GM11168 (cell line): ENCODE results near the gene POLE2.
"Not testable (repeated sequence)": the region's sequence is repeated elsewhere in the genome, so short reads cannot be mapped to it uniquely, and the experiment has no call there.

Experiments
- in situ Hi-C: fragments of 300-500 bp; cut with MboI; formaldehyde crosslinking; loops from one replicate; pipeline ENCODE4 v1.12.0; 2022; ENCODE audit warnings: low sequenced_read_pairs; ENCODE audit not compliant: unreplicated experiment

The POLE2 gene, protein sequence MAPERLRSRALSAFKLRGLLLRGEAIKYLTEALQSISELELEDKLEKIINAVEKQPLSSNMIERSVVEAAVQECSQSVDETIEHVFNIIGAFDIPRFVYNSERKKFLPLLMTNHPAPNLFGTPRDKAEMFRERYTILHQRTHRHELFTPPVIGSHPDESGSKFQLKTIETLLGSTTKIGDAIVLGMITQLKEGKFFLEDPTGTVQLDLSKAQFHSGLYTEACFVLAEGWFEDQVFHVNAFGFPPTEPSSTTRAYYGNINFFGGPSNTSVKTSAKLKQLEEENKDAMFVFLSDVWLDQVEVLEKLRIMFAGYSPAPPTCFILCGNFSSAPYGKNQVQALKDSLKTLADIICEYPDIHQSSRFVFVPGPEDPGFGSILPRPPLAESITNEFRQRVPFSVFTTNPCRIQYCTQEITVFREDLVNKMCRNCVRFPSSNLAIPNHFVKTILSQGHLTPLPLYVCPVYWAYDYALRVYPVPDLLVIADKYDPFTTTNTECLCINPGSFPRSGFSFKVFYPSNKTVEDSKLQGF

DNA sequence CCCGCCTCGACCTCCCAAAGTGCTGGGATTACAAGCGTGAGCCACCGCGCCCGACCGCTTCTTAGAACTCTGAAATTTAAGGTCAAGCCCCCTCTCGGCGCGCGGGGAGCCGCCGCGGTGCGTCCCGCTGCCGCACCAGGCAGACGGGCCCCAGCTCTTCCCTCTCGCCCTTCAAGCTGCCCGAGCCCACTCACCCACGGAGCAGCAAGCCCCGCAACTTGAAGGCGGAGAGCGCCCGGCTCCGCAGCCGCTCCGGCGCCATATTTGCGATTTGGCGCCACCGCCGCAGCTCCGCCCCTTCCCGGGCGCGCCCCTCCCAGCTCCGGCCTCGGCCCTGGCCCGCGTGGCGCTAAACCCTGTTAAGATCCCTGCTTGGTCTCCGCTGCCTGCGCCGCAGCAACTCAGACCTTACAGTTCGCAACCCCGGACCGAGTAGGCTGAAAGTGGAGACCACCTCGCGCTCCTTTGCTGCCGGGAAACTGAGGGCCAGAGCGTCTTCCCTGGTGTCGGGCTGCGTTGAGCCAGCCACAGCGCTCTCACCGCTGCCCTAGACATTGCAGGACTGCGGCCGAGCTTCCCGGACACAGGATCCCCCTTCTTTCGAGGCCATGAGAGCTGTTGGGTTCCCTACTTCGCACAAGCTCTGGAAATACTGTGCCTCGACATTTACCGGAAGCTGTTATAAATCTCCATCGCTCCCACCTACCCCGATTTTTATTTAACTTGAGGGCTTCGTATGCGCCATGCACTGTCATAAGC lies at the start of gene POLE2:
POLE2 (minus strand) TSS at position 273 of the 759 bp plus-strand sequence; CDS start at position 262, 11 bp downstream.
- in situ Hi-C loops = no loop called here

DNA sequence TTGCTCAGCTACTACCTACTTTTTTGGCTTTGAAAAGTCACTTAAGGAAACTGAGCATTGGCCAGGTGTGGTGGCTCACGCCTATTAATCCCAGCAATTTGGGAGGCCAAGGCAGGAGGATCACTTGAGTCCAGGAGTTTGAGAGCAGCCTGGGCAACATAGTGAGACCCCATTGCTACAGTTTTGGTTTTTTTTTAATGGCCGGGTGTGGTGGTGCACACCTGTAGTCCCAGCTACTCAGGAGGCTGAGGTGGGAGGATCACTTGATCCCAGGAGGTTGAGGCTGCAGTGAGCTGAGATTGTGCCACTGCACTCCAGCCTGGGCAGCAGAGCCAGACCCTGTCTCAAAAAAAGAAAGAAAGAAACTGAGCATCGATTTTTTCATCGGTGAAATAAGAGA lies 47.7 kb upstream of the POLE2 start:
- in situ Hi-C loops = not testable (repeated sequence)

DNA sequence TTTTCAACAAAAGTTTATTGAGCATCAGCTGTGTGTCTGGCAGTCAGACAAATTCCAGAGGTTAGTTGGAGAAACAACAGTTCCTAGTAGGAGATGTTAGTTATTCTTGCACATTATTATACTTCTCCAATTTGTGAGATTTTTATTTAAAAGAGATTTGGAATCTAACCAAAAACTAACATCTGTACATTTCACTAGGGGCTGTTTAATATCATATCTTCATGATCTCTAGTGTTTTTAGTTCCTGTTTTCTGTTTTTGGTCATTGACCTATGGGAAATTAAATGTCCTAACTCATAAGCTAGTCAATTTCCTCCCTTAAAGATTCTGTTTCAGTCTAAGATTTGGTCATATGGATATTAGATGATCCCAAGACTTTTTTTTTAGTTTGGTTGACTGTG lies 45.8 kb upstream of the POLE2 start:
- in situ Hi-C loops = no loop called here

DNA sequence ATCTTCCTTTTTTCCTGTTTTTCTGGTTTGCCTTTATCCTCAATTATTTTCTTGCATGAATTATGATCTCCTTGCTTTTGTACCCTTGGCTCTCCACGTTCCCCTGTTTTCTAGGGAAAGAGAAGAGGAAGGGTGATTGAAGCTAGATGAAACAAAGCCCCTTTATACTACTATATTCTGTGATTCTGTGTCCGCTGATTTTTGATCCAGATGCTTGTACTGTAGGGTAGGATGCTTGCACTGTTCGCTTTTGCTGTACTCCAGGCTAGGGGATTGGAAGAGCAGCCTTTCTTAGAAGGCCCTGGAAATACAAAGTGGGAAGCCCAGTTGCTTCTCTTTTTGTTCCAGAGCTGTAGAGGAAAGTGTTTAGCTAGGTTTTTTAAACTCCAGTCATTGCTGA lies 44.9 kb upstream of the POLE2 start:
- in situ Hi-C loops = no loop called here

DNA sequence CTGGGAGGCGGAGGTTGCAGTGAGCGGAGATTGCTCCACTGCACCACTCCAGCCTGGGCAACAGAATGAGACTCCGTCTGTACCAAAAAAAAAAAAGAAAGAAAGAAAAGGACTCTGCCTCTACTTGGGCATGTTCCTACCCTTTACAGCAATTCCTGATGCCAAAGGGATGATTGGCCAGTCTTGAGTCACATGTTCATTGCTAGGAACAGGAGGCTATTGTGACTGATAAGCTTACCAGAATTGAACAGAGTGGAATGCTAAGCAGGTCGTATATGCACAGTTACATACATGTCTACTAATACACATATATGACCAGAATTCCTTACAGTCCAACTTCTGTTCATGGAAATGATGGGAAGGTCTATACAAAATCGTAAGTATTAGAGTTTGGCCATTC lies 39.2 kb upstream of the POLE2 start:
- in situ Hi-C loops = no loop called here

DNA sequence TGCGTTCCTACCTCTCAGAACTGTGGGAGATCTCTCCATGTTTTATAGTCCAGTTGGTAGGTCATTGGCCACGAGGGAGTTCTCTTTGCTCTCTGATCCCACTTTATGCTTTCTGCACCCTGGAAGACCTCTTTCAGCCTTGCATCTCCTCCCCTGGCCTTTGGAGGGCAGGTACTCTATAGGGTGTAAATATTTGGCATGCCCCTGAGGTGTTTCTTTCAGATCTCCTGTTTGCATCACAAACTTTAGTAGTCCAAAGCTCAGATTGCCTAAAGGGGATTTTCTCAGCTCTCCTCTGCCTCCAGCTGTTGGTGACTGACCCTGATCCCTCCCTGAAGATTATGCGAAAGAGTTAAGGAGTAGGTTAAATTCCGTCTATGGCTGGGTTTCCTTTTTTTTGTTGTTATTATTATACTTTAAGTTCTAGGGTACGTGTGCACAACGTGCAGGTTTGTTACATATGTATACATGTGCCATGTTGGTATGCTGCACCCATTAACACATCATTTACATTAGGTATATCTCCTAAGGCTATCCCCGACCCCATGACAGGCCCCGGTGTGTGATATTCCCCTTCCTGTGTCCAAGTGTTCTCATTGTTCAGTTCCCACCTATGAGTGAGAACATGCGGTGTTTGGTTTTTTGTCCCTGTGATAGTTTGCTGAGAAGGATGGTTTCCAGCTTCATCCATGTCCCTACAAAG lies 33.9 kb upstream of the POLE2 start:
- in situ Hi-C loops = not testable (repeated sequence)

DNA sequence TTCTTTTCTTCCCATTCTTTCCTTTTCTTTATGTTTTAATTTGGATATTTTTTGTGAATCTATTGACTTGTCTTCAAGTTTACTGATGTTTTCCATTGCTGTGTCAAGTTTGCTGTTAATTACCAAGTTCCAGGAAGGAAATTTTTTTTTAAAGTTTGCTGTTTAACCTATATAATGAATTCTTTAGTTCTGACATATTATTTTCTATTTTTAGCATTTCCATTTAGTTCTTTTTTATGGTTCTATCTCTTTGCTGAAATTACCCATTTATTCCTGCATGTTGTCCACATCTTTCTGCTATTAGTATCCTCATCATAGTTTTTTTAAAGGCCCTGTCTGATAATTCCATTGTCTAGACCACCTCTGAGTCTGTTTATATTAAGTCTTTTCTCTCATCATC lies 32.7 kb upstream of the POLE2 start:
- in situ Hi-C loops = no loop called here

DNA sequence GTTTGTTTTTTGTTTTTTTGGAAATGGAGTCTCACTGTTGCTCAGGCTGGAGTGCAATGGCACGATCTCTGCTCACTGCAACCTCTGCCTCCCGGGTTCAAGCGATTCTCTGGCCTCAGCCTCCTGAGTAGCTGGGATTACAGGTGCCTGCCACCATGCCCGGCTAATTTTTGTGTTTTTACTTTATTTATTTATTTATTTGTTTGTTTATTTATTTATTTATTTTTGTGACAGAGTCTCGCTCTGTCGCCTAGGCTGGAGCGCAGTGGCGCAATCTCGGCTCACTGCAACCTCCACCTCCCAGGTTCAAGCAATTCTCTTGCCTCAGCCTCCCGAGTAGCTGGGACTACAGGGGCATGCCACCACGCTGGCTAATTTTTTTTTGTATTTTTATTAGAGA lies 23.0 kb upstream of the POLE2 start:
- in situ Hi-C loops = not testable (repeated sequence)

DNA sequence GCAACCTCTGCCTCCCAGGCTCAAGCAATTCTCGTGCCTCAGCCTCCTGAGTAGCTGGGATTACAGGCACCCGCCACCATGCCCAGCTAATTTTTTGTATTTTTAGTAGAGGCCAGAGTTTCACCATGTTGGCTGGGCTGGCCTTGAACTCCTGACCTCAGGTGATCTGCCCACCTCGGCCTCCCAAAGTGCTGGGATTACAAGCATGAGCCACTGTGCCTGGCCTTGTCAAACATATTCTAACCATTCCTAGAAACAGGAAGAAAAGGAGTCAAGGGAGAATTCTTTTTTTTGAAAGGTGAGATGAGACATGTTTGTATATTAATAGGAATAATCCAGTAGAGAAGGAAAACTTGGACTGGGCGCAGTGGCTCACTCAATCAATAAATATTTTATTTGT lies 16.5 kb upstream of the POLE2 start:
- in situ Hi-C loops = not testable (repeated sequence)

DNA sequence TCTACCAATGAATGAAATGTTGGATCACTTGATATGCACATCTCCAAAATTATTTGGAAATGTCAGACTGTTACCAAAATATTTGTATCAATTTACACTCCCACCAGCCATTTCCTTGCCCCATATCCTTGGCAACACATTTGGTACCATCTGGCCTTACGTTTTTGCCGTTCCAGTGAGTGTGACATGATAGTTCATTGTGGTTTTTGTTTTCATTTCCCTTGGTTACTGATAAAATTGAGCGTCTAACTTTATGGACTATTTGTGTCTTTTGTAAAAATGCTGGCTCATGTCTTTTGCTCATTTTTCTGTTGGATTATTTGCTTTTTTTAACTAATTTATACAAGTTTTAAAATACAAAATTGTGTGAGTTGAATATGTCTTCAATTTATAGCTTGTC lies 16.0 kb upstream of the POLE2 start:
- in situ Hi-C loops = no loop called here

DNA sequence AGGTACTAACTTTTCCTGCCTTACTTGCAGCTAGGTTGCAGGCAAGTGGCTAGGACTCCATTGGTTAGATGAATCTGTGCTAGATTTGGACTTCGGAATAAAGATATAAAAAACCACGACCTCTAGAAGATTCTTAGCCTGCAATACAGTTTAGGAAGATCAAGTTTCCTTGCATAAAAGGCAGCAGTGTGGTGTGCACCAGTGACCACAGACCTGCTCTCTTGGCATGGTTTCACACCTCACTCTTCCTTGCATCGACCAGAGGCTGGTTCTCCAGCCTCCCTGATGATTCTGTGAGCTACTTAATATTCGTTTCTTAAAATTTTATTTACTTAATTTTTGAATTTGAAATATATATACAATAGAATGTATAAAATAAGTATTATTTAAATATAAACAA lies 14.7 kb upstream of the POLE2 start:
- in situ Hi-C loops = no loop called here

DNA sequence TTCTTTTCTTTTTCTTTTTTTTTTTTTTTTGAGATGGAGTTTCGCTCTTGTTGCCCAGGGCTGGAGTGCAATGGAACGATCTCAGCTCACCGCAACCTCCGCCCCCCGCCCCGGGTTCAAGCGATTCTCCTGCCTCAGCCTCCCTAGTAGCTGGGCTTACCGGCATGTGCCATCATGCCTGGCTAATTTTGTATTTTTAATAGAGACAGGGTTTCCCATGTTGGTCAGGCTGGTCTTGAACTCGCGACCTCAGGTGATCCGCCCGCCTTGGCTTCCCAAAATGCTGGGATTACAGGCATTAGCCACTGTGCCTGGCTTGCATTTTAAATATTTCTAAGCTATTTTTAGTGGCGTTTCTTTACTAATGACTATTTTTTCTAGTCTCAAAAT lies 5.7 kb upstream of the POLE2 start:
- in situ Hi-C loops = not testable (repeated sequence)

DNA sequence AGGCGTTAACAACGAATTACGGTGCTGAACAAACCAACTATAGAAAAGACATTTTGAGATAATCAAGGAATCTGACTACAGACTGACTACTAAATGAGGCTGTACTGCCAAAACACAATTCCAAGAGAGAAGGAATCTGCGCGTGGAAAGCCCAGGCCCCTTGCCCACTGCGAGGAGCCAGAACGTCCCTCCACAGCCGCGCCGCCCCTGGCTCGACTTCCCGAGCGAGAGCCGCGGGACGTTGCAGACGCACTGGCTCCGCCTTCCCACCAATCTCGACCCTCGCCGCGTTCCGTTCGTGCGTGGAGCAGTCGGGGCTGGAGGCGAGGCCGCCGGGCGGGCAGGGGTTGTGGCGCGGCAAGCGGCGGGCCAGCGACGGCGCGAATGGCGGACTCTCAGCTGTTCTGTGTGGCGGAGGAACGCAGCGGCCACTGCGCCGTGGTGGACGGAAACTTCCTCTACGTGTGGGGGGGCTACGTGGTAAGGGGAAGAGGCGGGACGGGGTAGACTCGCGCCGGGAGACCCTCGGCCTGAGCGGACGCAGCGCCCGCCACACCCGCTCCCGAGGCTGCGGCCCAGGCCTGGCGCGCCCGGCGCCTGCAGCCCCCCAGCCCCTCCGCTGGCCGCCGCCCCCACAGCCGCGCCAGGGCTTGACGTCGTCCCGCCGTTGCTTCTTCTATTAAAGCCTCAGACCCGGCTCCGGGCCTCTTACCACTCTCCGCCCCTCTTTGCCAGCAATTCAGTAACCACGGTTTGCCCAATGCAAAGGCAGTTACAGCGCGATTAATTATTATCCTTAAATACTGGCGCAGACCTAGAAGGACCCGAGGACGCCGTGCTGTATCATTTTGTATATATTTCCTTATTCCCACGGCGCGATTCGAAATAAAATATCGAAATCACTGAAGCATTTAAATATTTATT lies 5.1 kb upstream of the POLE2 start, which contains the start of gene KLHDC1:
KLHDC1 (plus strand) TSS at position 310 of the 924 bp plus-strand sequence; CDS start at position 385, 75 bp downstream.
- in situ Hi-C loops = no loop called here

DNA sequence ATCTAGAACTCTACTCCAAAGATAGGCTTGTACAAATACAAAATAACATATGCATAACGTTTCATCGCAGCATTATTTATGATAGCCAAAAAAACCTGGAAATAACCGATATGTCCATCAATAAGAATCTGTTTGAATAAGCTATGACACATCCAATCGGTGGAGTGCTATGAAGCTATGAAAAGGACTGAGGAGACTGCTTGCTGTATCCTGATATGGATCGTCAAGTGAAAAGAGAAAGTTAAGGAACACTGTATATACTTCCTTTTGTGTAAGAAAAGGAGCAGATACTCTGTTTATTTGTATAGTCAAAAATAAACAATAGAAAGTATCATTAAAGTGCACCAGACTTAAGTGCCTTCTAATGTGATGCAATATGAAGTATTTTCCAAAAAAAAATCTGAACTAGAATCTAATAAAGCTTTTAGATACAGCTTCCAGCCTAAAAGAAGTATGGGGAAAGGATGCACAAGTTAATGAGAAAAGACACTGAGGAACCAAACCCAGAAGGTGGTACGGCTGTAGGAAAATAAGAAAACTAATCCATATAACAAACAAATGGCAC lies 4.3 kb upstream of the POLE2 start:
- in situ Hi-C loops = no loop called here

DNA sequence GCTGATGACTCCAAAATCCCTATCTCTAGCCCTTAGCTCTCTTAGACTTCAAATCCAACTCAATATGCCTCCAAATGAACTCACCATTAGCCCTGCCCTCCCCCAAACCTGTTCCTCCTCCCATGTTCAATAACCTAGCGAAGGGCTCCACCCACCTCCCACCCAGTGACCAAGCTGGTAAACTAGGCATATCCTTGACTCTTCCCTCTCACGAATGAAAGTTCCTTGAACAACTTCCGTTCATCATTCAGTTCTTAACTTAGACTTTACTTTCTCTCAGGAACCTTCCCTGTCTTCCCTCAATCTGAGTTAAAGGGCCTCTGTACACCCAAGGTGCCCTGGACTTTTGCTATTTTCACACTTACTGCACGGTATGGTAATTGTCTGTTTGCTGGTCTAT lies 3.0 kb upstream of the POLE2 start:
- in situ Hi-C loops = no loop called here

DNA sequence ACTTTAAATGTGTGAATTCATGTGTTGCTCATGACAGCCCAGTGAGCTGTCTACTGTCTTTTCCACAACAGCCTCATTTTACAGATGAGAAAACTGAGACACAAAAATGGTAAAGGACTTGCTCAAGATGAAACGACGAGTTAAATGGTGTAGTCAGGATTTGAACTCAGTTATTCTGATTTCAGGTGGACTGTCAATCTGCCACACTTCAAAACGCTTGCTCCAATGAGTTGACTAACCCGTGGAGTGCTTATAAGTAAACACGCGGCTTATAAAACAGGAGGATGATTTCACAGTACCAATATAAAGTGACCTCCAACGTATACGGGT lies 652 bp upstream of the POLE2 start:
- in situ Hi-C loops = no loop called here

DNA sequence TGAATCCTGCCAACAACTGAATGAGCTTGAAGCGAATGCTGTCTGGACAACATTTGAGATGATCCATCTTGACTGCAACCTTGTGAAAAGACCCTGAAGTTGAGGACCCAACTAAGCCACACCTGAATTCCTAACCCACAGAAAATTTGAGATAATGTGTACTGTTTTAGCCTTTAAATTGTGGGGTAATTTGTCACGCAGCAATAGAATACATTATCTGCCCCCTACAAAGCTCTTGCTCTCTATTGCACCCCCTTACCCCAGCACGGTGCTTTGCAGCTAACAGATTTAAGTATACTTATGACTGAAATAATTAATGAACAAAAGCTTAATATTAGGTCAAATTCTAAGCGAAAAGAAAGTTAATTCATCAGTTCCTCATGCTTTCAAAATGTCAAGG lies 1.6 kb downstream of the POLE2 start:
- in situ Hi-C loops = no loop called here

DNA sequence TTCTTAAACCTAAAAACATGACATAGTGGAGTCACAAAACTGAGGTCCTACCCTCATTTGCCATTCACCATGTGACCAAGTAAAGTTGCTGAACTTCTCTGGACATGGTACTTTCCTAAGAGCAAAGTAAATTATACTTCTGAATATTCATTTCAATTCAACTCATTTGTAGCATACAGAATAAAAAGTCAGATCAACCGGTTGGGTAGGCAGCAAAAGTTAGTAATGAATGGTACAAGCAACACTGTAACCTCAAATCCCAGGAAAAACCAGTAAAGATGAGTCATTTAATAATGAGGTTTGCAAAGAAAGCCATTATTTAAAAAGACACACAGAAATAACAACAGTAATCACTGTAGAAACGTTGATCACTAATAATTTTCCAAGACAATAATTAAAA lies 8.7 kb downstream of the POLE2 start:
- in situ Hi-C loops = no loop called here

DNA sequence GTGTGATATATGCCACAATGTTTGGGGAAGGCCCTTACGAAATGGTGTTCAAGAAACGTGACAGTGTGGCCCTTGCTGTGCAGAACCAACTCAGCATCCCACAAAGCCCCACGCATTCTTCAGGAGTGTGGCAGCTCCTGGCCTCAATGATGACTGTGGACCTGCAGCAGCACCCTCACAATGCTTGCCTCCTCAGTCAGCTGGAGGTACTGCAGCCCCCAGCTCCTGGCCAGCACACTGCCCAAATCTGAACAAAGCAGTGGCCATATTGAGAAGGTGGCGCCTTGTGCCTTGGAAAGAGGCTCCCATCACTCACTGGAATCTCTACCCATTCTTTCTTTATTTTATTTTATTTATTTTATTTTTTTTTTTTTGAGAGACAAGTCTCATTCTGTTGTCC lies 10.4 kb downstream of the POLE2 start:
- in situ Hi-C loops = no loop called here

DNA sequence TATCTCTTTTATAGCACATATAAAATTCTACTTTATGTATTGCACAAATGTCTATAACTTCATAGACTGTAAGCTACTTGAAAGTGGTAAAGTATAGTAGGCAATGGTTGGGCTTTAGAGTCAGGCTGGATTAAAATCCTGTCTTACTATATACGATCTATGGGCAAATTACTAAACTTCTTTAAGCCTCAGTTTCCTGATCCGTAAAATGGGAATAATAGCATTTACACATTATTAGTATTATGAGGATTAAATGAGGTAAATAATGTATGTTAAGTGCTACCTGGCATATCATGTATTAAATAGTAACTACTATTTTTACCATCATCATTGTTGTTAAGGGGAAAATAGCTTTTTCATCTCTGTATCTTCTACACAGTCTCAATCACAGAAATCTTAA lies 14.4 kb downstream of the POLE2 start:
- in situ Hi-C loops = no loop called here
